Suprapubic skin (tissue), 3 donors: ENCODE results near the gene BFSP1.

Experiments
- POLR2AphosphoS5 ChIP-seq, 3 donors: sonication (generic); formaldehyde crosslinking; IDR thresholded peaks; one replicate each; pipeline ENCODE4 v1.6.1; 2017; ENCODE audit warnings: antibody characterized with exemption in 3 of 3
- TF ChIP-seq, protein P1 (sequence below), 2 donors: fragments of 200-600 bp in 1 of 2; fragments of 450-650 bp in 1 of 2; sonication (generic) in 1 of 2; IDR thresholded peaks; one replicate each; pipeline ENCODE4 v1.5.1; 2016 to 2019; ENCODE audit warnings: antibody characterized with exemption in 2 of 2, mild to moderate bottlenecking in 1 of 2, moderate library complexity in 1 of 2

DNA sequence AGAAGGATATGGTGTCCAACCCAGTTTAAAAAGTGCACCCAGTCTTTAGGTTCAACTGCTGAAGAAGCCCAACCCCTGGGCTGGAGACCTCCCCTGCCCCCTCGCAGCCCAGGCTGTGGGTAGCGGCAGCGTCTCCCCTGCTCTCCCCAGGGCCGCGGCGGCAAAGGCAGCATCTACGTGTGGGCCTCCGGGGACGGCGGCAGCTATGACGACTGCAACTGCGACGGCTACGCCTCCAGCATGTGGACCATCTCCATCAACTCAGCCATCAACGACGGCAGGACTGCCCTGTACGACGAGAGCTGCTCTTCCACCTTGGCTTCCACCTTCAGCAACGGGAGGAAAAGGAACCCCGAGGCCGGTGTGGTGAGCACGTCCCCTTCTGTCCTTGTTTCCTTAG is 77.6 kb downstream of the BFSP1 start:
- TF ChIP-seq POLR2AphosphoS5 (IDR thresholded peaks at IDR 0.05), result no peak
- TF ChIP-seq, protein P1, sequence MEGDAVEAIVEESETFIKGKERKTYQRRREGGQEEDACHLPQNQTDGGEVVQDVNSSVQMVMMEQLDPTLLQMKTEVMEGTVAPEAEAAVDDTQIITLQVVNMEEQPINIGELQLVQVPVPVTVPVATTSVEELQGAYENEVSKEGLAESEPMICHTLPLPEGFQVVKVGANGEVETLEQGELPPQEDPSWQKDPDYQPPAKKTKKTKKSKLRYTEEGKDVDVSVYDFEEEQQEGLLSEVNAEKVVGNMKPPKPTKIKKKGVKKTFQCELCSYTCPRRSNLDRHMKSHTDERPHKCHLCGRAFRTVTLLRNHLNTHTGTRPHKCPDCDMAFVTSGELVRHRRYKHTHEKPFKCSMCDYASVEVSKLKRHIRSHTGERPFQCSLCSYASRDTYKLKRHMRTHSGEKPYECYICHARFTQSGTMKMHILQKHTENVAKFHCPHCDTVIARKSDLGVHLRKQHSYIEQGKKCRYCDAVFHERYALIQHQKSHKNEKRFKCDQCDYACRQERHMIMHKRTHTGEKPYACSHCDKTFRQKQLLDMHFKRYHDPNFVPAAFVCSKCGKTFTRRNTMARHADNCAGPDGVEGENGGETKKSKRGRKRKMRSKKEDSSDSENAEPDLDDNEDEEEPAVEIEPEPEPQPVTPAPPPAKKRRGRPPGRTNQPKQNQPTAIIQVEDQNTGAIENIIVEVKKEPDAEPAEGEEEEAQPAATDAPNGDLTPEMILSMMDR (IDR thresholded peaks at IDR 0.05), result no peak
